K562 (cell line): Measurements from ENCODE around the gene PEDS1.

Source experiments
- EZH2 ChIP-seq: IDR thresholded peaks from 2 replicates; pipeline ENCODE4 v1.6.1; 2012; ENCODE audit warnings: low read depth, mild to moderate bottlenecking, inconsistent platforms, low read length, borderline replicate concordance
- MXI1 ChIP-seq: IDR thresholded peaks from 2 replicates; pipeline ENCODE4 v1.6.1; 2011; ENCODE audit warnings: low read depth, mild to moderate bottlenecking, improper control_type of control experiment, low read length
- NCOR1 ChIP-seq: fragments of 450-650 bp; IDR thresholded peaks from 2 replicates; pipeline ENCODE4 v1.6.1; 2016; ENCODE audit warnings: mild to moderate bottlenecking, moderate library complexity
- RCOR1 ChIP-seq, 2 experiments: IDR thresholded peaks; 2 replicates each; pipeline ENCODE4 v1.6.1; 2012; ENCODE audit warnings: low read depth in 2 of 2, low read length in 2 of 2, borderline replicate concordance in 1 of 2, improper control_type of control experiment in 1 of 2

DNA sequence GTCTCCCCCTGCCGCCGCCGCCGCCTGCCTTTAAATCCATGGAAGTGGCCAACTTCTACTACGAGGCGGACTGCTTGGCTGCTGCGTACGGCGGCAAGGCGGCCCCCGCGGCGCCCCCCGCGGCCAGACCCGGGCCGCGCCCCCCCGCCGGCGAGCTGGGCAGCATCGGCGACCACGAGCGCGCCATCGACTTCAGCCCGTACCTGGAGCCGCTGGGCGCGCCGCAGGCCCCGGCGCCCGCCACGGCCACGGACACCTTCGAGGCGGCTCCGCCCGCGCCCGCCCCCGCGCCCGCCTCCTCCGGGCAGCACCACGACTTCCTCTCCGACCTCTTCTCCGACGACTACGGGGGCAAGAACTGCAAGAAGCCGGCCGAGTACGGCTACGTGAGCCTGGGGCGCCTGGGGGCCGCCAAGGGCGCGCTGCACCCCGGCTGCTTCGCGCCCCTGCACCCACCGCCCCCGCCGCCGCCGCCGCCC is 37.6 kb upstream of the PEDS1 start:
- no peak for TF ChIP-seq EZH2
- no peak for TF ChIP-seq MXI1
- TF ChIP-seq NCOR1 = no peak
- TF ChIP-seq RCOR1 (IDR thresholded peaks at IDR 0.05; ENCODE audit: borderline replicate concordance in 1 of 2, low read depth in 2 of 2, low read length in 2 of 2) = no peak
